EL (cell line): ENCODE results near the gene AP1S3.

Source experiments
- DNase-seq: peaks from one replicate; pipeline ENCODE4 v3.0.0-alpha.2; 2016

Gene AP1S3

GRCh38 chr2:223712642-223713041 is 124.7 kb downstream of the AP1S3 start:
- DNase-seq: no peak

- no peak for DNase-seq
Measured at GRCh38 chr2:223711596-223712326, 125.6 kb downstream of the AP1S3 start.
